ENCODE data around the gene UBAC2. TPM values are rescaled to one million over a fixed set of nuclear protein-coding genes. Genes with fewer than 3 reads are reported as not detected.

The UBAC2 gene
- total and polyA plus RNA-seq, 2 of the 8 experiments (the other 6 are each of a cell fraction or from before 2014, with no cell fraction given) = 75.9 to 76.9 TPM

- TF ChIP-seq ATF2 (IDR thresholded peaks at IDR 0.05; ENCODE audit: low read length) (peak; percentile 46; the same call in 1 of the 2 replicates), ASH2L (IDR thresholded peaks at IDR 0.05; ENCODE audit: low read length) (no peak), BCL11A (IDR thresholded peaks at IDR 0.05; ENCODE audit: low read depth in 2 of 2, low read length in 2 of 2) (no peak), KDM5A (IDR thresholded peaks at IDR 0.05; ENCODE audit: low read length) (no peak), SP1 (IDR thresholded peaks at IDR 0.05; ENCODE audit: low read depth, low read length) (peak; percentile 31; the same call in 1 of the 2 replicates), HDAC2 (IDR thresholded peaks at IDR 0.05; ENCODE audit: borderline replicate concordance in 1 of 2, low read depth in 2 of 2, low read length in 2 of 2) (no peak), CHD7 (IDR thresholded peaks at IDR 0.05; ENCODE audit: insufficient replicate concordance, low read length) (no peak), NRF1 (IDR thresholded peaks at IDR 0.05; ENCODE audit: low read depth, low read length) (no peak)
Observed at GRCh38 chr13:99378985-99379733, 178.5 kb downstream of the UBAC2 start (continued).
